Bone marrow (tissue), 2 donors: ENCODE results near the gene ADAMTS6.
"Not testable (repeated sequence)": the region's sequence is repeated elsewhere in the genome, so short reads cannot be mapped to it uniquely, and the experiment has no call there.

Experiments used
- DNase-seq, 2 donors: peaks; one replicate each; lab custom pipeline; 2025; lab: John Stamatoyannopoulos, UW

Gene ADAMTS6

GRCh38 chr5:65364907-65365306 lies 116.8 kb downstream of the ADAMTS6 start:
- no peak for DNase-seq

GRCh38 chr5:65363499-65363898 lies 118.2 kb downstream of the ADAMTS6 start:
- DNase-seq: no peak

- DNase-seq: no peak
These were observed 121.7 kb downstream of the ADAMTS6 start for GRCh38 chr5:65359981-65360380.

GRCh38 chr5:65359569-65359968 lies 122.2 kb downstream of the ADAMTS6 start:
- no peak for DNase-seq

- DNase-seq: no peak
These were observed 125.4 kb downstream of the ADAMTS6 start for GRCh38 chr5:65356274-65356673.

GRCh38 chr5:65355301-65355700 lies 126.4 kb downstream of the ADAMTS6 start:
- no peak for DNase-seq

GRCh38 chr5:65341835-65342234 lies 139.9 kb downstream of the ADAMTS6 start:
- DNase-seq: no peak

GRCh38 chr5:65338606-65339151 lies 143.0 kb downstream of the ADAMTS6 start:
- no peak for DNase-seq

GRCh38 chr5:65334077-65334476 lies 147.6 kb downstream of the ADAMTS6 start:
- no peak for DNase-seq

GRCh38 chr5:65332591-65332990 lies 149.1 kb downstream of the ADAMTS6 start:
- no peak for DNase-seq

GRCh38 chr5:65329266-65329665 lies 152.5 kb downstream of the ADAMTS6 start:
- no peak for DNase-seq

GRCh38 chr5:65327582-65327981 lies 154.1 kb downstream of the ADAMTS6 start:
- no peak for DNase-seq

- no peak for DNase-seq
These were observed 154.8 kb downstream of the ADAMTS6 start for GRCh38 chr5:65326922-65327321.

GRCh38 chr5:65324226-65324625 lies 157.5 kb downstream of the ADAMTS6 start:
- DNase-seq: no peak

- DNase-seq: not testable (repeated sequence)
These were observed 161.0 kb downstream of the ADAMTS6 start for GRCh38 chr5:65320704-65321103.

- no peak for DNase-seq
These were observed 161.5 kb downstream of the ADAMTS6 start for GRCh38 chr5:65320250-65320649.

GRCh38 chr5:65307931-65308330 lies 173.8 kb downstream of the ADAMTS6 start:
- DNase-seq: no peak

- DNase-seq: no peak
These were observed 174.6 kb downstream of the ADAMTS6 start for GRCh38 chr5:65307088-65307487.

GRCh38 chr5:65305913-65306312 lies 175.8 kb downstream of the ADAMTS6 start:
- no peak for DNase-seq

- DNase-seq: no peak
These were observed 181.9 kb downstream of the ADAMTS6 start for GRCh38 chr5:65299861-65300260.

GRCh38 chr5:65296067-65296466 lies 185.7 kb downstream of the ADAMTS6 start:
- no peak for DNase-seq

- no peak for DNase-seq
These were observed 189.5 kb downstream of the ADAMTS6 start for GRCh38 chr5:65292196-65292595.

GRCh38 chr5:65290677-65291076 lies 191.0 kb downstream of the ADAMTS6 start:
- DNase-seq: no peak

GRCh38 chr5:65288657-65289056 lies 193.1 kb downstream of the ADAMTS6 start:
- no peak for DNase-seq

- DNase-seq: no peak
These were observed 202.1 kb downstream of the ADAMTS6 start for GRCh38 chr5:65279603-65280002.
